TTC549 (cell line): ENCODE results near the gene UQCRQ.

ENCODE experiments used
- FAIRE-seq: peaks from 2 replicates; lab custom pipeline; 2012; peaks lifted over from hg19 to GRCh38; lab: Jason Lieb, UNC

The UQCRQ gene

GRCh38 chr5:132866342-132867045 lies at the start of gene UQCRQ, which contains the start of gene GDF9:
Gene UQCRQ, plus strand, starts transcription at chr5:132866642. Its CDS starts 240 bp downstream, at chr5:132866882.
Gene GDF9, minus strand, starts transcription at chr5:132866469. Its CDS starts 1,936 bp downstream, at chr5:132864533.
- peak; percentile 86 for FAIRE-seq

GRCh38 chr5:132817011-132817410 lies 49.4 kb upstream of the UQCRQ start:
- no peak for FAIRE-seq

- no peak for FAIRE-seq
Observed at GRCh38 chr5:132819468-132819867, 47.0 kb upstream of the UQCRQ start.

- FAIRE-seq: peak; percentile 76
Observed at GRCh38 chr5:132820162-132820754, 46.2 kb upstream of the UQCRQ start.

GRCh38 chr5:132821350-132821749 lies 45.1 kb upstream of the UQCRQ start:
- no peak for FAIRE-seq

- no peak for FAIRE-seq
Observed at GRCh38 chr5:132821791-132822190, 44.7 kb upstream of the UQCRQ start.

GRCh38 chr5:132822650-132823480 lies 43.6 kb upstream of the UQCRQ start:
- no peak for FAIRE-seq

GRCh38 chr5:132823481-132824050 lies 42.9 kb upstream of the UQCRQ start:
- FAIRE-seq: no peak

GRCh38 chr5:132824426-132824825 lies 42.0 kb upstream of the UQCRQ start:
- FAIRE-seq: no peak

- FAIRE-seq: no peak
Observed at GRCh38 chr5:132825033-132825833, 41.2 kb upstream of the UQCRQ start.

GRCh38 chr5:132825834-132826391 lies 40.5 kb upstream of the UQCRQ start:
- no peak for FAIRE-seq

GRCh38 chr5:132826424-132827082 lies 39.9 kb upstream of the UQCRQ start:
- FAIRE-seq: no peak

GRCh38 chr5:132827943-132828673 lies 38.3 kb upstream of the UQCRQ start:
- no peak for FAIRE-seq

GRCh38 chr5:132828846-132829494 lies 37.5 kb upstream of the UQCRQ start:
- no peak for FAIRE-seq

GRCh38 chr5:132829742-132830435 lies 36.6 kb upstream of the UQCRQ start:
- FAIRE-seq: no peak

GRCh38 chr5:132830436-132831094 lies 35.9 kb upstream of the UQCRQ start, which contains the start of gene SHROOM1:
Gene SHROOM1, minus strand, starts transcription at chr5:132830647. Its CDS starts 4,507 bp downstream, at chr5:132826140.
- no peak for FAIRE-seq

- no peak for FAIRE-seq
Observed at GRCh38 chr5:132831095-132831860, 35.2 kb upstream of the UQCRQ start.

- no peak for FAIRE-seq
Observed at GRCh38 chr5:132832612-132833011, 33.8 kb upstream of the UQCRQ start.
